GM19467 (cell line): ENCODE results near the gene OR10H4.
"Not testable (repeated sequence)": the region's sequence is repeated elsewhere in the genome, so short reads cannot be mapped to it uniquely, and the experiment has no call there.

ENCODE experiments used
- ATAC-seq: cut with Tn5 transposase; IDR thresholded peaks from one replicate; pipeline ENCODE4 v1.9.1; 2021; ENCODE audit warnings: mild to moderate bottlenecking, moderate library complexity; ENCODE audit not compliant: unreplicated experiment

The OR10H4 gene, protein sequence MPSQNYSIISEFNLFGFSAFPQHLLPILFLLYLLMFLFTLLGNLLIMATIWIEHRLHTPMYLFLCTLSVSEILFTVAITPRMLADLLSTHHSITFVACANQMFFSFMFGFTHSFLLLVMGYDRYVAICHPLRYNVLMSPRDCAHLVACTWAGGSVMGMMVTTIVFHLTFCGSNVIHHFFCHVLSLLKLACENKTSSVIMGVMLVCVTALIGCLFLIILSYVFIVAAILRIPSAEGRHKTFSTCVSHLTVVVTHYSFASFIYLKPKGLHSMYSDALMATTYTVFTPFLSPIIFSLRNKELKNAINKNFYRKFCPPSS

DNA sequence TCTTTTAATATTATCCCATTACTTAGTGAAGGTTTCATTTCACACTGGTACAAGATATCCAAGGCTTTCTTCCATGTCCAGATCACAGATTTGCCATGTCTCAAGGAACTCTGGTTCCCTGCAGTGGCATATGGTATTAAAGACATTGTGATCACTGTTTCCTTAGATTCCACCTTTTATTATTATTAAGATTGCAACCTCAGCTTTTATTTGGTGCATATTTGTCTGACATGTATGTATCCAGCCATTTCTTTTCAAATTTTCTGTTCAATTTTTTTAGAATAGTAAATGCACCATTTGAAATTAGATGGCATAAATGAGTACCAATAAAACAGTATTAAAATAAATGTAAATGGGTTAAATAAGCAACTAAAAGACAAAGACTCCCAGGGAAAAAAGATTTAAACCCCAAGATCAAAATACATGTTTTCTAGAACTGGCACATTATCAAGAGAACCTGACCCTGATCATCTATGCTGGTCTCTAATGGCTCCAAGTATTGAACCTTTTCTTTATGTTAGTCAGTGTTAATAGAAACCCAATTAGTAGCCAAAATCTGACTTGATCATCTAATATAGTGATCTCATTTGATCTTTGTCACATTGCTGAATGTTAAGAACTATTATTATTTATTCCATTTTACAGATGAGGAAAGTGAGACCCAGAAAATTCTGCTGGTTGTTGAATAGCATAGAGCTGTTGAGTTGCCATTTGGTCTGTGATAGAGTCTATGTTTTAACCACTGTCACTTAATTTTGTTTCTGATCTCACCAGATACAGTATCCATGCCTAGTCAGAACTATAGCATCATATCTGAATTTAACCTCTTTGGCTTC is at the start of gene OR10H4:
Gene OR10H4 (plus strand): TSS at position 786 of the 836 bp plus-strand sequence. CDS start 0 bp downstream, at position 786.
- no peak for ATAC-seq

DNA sequence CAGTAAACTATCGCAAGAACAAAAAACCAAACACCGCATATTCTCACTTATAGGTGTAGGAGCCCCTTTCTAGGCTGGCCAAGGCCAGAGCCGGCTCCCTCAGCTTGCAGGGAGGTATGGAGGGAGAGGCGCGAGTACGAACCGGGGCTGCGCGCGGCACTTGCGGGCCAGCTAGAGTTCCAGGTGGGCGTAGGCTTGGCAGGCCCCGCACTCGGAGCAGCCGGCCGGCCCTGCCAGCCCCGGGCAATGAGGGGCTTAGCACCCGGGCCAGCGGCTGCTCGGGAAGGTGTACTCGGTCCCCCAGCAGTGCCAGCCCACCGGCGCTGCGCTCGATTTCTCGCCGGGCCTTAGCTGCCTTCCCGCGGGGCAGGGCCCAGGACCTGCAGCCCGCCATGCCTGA is 49.2 kb upstream of the OR10H4 start:
- not testable (repeated sequence) for ATAC-seq

DNA sequence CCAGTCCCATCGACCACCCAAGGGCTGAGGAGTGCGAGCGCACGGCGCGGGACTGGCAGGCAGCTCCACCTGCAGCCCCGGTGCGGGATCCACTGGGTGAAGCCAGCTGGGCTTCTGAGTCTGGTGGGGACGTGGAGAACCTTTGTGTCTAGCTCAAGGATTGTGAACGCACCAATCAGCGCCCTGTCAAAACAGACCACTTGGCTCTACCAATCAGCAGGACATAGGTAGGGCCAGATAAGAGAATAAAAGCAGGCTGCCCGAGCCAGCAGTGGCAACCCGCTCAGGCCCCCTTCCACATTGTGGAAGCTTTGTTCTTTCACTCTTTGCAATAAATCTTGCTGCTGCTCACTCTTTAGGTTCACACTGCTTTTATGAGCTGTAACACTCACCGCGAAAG is 48.8 kb upstream of the OR10H4 start:
- ATAC-seq = not testable (repeated sequence)

DNA sequence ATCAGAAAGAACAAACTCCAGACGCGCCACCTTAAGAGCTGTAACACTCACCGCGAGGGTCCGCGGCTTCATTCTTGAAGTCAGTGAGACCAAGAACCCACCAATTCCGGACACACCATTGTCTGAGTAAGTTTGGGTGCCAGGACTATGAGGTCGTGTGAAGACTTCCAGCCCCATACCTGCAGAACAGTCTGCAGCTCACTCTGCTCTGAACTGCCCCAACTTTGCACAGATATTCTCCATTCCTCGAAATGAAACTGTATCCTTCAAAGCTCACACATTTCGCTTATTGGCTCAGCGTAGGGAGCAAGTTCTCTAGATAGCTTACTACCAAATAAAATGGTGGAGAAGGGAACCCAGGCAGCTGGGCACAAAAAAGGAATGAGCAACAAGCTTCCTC is 48.3 kb upstream of the OR10H4 start:
- no peak for ATAC-seq

DNA sequence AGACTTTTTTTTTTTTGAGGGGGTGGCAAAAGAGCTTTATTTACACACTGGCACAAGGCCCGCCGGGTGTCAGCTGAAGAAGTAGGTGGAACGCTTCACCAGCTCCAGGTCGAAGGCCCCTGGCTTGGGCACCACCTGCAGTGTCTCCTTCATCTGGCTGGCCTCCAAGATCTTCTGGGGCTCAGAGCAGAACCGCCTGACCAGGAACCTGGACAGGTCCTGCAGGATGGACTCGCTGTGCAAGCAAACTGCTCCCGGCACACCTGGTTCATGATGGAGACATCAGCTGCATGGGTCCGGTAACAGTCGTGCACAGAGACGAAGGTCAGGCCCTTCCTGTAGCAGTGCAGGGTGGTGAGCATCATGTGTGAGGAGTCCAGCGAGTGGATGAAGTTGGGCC is 46.6 kb upstream of the OR10H4 start:
- ATAC-seq = no peak

DNA sequence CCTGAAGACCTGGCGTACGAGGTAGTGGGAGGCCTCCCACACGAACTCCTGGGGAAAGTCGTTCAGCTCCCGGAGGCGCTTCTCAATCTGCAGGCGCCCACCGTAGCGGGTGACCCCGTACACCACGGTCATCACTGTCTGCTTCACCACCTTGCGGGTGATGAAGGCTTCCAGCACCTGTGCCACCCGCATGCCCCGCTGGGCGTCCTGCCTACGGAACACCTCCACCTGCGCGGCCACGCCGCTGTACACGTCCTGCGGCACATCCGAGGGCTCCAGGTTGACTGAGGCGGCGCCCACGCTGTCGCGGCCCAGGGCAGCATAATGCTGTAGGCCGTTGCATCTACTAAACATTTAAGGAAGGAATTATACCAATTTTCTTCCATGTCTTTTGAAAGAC is 45.9 kb upstream of the OR10H4 start:
- not testable (repeated sequence) for ATAC-seq

DNA sequence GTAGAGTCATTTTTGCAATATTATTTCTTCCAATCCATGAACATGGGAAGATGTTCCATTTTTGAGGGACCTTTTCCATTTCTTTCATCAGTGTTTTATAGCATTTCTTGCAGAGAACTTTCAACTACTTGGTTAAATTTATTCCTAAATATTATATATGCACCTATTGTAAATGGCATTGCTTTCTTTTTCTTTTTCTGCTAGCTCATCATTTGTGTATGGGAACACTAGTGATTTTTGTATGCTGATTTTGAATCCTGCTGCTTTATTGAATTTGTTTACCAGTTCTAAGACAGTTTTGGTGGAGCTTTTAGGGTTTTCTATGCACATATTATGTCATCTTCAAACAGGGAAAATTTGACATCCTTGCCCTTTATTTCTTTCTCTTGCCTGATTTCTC is 43.8 kb upstream of the OR10H4 start:
- no peak for ATAC-seq

DNA sequence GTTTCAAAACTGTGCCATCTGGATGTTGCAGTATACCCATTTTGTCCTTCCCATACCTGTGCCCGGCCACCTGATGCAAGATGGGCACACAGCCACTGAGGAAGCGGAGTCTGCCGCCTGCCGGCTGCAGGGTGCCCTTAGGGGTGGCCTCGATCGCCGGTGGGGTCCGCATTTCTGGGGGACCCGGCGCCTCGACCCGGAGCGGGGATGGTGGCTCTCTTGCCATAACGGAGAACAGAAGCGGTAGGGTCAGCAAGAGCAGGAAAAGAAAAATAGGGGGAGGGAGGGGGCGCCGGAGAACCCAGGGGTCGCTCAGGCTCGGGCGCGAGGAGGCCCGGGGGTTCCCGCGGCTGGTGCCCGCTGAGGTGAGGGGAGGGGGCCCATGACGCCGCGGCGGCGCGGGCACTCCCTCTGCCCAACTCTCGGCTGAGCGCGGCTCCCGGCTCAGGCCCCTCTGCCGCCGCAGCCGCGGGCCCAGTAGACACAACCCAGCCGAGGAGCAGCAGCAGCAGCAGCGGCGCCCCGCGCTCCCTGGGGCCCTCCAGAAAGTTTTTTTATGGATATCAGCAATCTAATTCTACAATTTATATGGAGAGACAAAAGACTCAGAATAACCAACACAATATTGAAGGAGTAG is 37.1 kb upstream of the OR10H4 start:
- ATAC-seq = no peak

DNA sequence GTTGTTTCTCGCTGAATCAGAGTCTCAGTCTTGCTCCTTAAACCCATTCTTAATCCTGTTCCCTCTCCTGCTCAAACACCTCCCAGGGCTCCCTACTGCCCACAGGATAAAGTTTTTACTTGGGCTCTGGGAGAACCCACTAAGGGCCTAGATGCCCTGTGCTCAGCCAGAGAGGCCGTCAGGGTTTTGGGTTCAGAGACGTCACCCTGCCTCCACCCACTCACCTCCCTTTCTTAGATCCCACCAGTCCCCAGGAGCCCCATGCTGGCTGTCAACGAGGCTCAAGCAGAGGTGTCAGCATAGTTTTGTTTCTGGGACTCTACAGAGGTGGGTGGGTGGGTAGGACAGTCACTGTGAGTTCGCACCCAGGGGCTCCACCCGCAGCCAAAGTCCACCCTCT is 35.4 kb upstream of the OR10H4 start:
- ATAC-seq = no peak

DNA sequence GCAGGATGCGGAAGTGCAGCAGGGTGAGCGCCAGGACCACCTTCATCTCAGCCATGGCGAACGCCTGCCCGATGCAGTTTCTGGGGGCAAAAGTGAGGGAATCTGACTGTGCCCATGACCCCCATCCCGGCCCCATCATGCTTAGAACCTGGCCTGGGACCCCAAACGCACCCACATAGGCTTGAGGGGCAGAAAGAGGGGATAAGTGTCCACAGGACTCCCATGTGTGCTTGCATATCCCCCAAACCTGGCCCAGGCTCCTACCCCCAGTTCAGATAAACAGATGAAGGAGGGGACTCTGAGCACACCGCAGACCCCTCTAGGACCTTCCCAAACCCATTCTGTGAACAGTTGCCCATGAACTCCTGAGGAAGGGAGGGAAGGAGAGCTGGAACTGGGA is 35.0 kb upstream of the OR10H4 start:
- ATAC-seq = no peak

DNA sequence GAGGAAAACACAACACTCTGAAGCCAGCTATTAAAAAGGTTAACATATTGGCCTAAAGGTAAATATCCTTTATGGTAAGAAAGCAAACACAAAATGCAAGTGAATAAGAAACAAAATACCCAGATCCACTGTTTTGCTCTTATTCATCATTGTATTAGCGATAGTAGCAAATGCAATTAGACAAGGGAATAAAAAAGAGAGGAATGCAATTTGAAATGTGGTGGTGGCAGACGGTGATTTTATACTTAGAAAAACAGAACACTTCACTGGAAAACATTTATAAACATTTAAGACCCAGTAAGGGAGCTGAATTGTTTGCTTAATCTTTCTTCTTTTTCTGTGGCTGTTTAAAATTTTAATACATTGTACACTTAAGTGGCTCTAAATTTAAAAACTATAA is 33.7 kb upstream of the OR10H4 start:
- ATAC-seq = no peak

DNA sequence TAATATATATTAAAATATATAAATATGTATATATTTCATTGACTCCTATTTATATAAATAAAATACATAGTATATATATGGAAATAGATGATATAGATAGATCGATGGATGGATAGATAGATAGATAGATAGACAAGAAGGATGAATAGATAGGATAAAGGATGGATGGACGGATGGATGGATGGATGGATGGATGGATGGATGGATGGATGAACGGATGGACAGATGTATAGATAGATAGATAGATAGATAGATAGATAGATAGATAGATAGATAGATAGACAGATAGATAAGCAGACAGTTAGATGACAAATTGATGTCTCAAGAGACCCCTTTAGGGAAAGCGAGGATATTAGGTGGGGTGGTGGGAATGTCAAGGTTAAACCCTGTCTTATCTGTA is 29.6 kb upstream of the OR10H4 start:
- ATAC-seq = no peak

DNA sequence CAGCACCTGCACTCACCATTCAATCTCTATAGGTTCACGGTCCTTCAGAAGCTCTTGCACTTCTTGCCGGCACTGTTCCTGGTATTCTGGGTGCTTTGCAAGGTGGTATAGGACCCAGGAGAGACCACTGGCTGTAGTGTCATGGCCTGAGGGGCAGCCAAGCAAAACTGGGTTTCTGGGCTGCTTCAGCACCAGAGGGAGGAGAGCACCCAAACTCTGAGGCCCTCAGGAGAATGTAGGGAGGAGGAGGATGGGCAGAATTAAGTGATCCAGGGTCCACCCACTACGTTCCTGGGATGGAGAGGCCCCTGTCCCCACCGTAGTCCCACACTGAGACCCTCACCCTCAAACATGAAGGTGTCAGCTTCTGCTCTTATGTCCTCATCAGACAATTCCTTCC is 26.8 kb upstream of the OR10H4 start:
- no peak for ATAC-seq

DNA sequence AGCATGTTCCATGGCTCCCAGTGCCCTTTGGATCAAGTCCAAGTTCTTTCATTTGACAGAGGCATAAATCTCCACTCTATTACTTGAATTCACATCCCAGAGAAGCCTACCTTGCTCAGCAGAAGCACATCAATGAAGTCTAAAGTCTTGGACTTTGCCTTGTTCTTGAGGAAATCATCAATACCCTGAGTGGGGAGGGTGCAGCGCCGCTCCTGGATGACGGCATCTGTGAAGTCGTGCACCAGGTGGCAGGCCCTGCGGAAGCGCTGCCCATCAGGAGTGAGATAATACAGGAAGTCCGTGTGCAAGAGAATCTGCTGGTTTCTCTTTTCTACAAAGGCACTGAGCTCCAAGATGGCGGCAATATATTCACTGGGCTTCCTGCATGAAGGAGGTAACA is 25.1 kb upstream of the OR10H4 start:
- ATAC-seq = no peak

DNA sequence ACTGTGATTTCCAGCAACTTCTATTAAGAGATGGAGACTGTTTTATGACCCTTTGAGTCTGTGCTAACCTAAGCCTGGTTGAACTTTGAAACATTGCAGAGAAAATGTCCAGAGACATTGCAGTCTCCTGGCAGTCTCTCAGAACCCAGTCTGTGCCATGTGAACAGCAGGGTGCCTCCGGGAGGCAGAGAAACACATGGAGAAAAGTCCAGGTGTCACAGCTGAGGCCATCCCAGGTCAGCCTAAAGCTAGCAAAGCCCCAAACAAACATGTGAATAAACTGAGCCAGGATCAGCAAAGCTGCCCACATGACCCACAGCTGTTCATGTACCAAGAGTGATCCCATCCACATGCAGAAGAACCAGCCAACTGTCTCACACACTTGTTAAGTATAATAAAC is 22.3 kb upstream of the OR10H4 start:
- ATAC-seq = no peak

DNA sequence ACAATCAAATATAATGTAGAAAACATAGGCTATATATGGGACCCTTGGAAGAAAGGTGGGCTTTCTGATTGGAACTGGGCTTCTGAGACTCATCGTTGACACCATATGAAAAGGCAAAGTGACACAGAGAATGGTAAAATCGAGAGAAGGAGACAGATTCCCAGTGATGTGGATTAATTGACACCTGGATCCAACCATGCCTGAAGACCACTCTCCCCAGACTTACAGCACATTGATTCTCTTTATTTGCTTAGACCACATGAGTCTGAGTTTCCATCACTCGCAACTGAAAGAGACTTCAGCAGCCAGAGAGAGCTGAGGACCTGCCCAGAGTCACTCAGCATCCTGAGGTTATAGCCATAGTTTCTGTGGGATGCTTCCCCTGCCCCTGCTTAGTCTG is 20.5 kb upstream of the OR10H4 start:
- ATAC-seq = no peak

DNA sequence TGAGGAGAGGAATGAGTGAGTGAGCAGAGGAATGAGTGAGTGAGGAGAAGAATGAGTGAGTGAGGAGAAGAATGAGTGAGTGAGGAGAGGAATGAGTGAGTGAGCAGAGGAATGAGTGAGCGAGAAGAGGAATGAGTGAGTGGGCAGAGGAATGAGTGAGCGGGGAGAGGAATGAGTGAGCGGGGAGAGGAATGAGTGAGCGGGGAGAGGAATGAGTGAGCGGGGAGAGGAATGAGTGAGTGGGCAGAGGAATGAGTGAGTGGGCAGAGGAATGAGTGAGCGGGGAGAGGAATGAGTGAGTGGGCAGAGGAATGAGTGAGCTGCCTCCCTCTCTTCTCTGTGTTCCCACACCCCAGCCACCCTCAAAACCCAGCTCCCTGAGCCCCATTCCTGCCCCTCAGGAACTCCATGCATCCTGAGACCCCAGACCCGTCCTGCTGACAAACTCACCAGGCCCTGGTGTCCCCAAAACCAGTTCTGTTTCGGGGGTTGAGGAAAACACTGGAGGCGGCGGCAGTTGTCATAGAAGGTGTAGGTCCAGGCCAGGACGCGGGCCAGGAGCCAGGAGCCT is 15.0 kb upstream of the OR10H4 start:
- not testable (repeated sequence) for ATAC-seq

DNA sequence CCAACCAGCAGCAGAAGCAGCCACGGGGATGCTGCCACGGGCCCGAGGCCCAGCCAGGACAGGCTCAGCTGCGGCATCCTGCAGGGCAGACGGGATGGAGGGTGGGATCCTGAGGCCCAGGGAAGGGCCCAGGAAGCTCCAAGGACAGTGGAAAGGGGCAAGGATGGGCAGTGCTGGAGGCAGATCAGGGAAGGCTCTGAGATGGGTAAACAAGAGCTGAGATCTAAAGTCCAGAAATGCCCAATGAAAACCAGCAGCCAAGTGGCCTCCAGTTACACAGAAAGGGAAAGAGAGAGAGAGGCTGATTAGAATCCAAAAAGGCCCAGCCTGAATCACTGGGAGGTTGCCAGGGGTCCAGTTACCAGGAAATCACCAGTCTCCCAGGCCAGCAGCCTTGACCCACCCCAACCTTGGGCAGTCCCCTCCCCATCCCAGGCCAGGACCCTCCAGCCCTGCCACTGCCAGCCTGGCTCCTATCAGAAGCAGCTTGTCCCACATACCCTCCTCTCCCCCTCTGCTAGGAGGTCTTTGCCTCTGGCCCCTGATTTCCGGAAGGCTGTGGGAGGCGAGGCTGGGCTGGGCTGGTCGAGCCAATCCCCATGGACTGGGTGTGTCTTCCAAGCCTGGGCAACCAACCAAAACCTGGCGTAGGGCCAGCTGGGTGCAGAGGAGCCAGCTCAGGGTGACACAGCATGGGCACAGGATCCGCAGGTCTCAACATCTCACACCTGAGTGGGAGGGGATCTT is 14.3 kb upstream of the OR10H4 start, which contains the start of gene CYP4F11:
Gene CYP4F11 (minus strand): TSS at position 198 of the 747 bp plus-strand sequence. CDS start 121 bp downstream, at position 77.
- no peak for ATAC-seq

DNA sequence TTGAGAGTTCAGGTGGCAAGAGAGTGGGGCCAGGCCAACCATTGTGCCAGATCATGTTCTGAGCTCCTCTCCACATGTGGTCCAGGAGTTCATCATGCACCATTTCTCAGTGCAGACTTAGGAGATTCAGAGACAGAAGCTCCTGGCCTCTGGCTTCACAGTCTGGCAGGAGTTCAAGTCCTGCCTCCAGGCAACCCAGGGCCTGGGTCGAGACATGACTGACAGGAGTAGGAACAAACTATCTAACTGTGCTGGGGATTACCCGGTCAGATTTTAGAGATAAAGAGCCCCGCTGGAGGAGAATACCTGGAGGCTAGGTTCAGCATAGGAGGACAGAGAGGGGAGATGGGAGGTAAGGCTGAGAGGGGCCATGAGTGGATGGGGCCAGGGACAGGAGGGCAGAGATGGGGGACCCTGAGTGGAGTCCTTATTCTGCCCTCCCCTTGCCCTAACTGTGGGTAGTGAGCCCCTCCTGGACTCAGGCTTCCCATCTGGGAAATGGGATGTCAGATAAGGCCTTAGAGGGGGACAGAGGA is 13.6 kb upstream of the OR10H4 start:
- no peak for ATAC-seq

DNA sequence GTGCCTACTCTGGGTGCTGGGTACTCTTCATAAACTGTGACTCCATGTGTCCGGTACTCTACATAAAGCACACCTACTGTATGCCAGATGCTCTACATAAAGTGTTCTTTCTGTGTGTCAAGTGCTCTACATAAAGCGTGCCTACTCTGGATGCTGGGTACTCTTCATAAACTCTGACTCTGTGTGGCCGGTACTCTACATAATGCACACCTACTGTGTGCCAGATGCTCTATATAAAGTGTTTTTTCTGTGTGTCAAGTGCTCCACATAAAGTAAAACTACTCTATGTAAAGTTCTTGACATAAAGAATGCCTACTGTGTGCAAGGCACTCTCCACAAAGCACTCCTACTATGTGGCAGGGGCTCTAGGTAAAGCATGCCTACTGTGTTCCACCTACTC is 12.6 kb upstream of the OR10H4 start:
- no peak for ATAC-seq
